H1 (cell line): Measurements from ENCODE around the gene ELMO1. TPM values are rescaled to one million over a fixed set of nuclear protein-coding genes. Genes with fewer than 3 reads are reported as not detected.

Experiments used
- BACH1 ChIP-seq: IDR thresholded peaks from 2 replicates; pipeline ENCODE4 v1.6.1; 2012; ENCODE audit warnings: low read length, improper control_type of control experiment
- CHD7 ChIP-seq: fragments of 300-600 bp; sonication (generic); IDR thresholded peaks from 2 replicates; pipeline ENCODE4 v1.7.1; 2012; ENCODE audit warnings: low read length, moderate library complexity, mild to moderate bottlenecking, inconsistent platforms; ENCODE audit not compliant: insufficient replicate concordance
- PHF8 ChIP-seq: fragments of 200-600 bp; sonication (generic); conservative IDR thresholded peaks from 2 replicates; pipeline ENCODE4 v1.7.1; 2012; ENCODE audit warnings: low read depth, mild to moderate bottlenecking, inconsistent platforms, low read length, moderate library complexity
- POLR2A ChIP-seq, 2 experiments: IDR thresholded peaks; 1 replicate in 1 of 2; 2 replicates in 1 of 2; pipeline ENCODE4 v1.6.1; 2011; ENCODE audit warnings: low read depth in 2 of 2, low read length in 2 of 2, mild to moderate bottlenecking in 2 of 2; ENCODE audit errors: control extremely low read depth in 1 of 2
- RBBP5 ChIP-seq: IDR thresholded peaks from 2 replicates; pipeline ENCODE4 v1.7.1; 2012; ENCODE audit warnings: low read depth, mild to moderate bottlenecking, inconsistent platforms, low read length, moderate library complexity, borderline replicate concordance
- RFX5 ChIP-seq: IDR thresholded peaks from 2 replicates; pipeline ENCODE4 v1.6.1; 2011; ENCODE audit warnings: low read depth, low read length, improper control_type of control experiment, borderline replicate concordance
- SIX5 ChIP-seq: IDR thresholded peaks from 2 replicates; pipeline ENCODE4 v1.6.1; 2011; ENCODE audit warnings: mild to moderate bottlenecking, low read depth, low read length
- TCF12 ChIP-seq: IDR thresholded peaks from 2 replicates; pipeline ENCODE4 v1.6.1; 2011; ENCODE audit warnings: low read depth, mild to moderate bottlenecking, low read length
- polyA plus RNA-seq, 7 experiments: library from polyadenylated mRNA; depleted of rRNA in 3 of 7; stranded (reverse) in 5 of 7; unstranded in 2 of 7; fragments of >200 nt in 5 of 7; fragments of 200-250 nt in 2 of 7; gene quantifications; 1 replicate in 5 of 7; 2 replicates in 1 of 7; 4 replicates in 1 of 7; pipeline versions ENCODE4 v1.2.1 to v1.2.3, GENCODE V29; 2011 to 2013; ENCODE audit warnings: missing spikeins in 2 of 7, mixed read lengths in 2 of 7
- total RNA-seq: library from RNA; stranded (reverse); fragmentation: NEBNext Ultra II Directional; extraction: Animal tissue kit (Norgen Biotek cat#: 25700); gene quantifications from 2 replicates; pipeline ENCODE4 v1.2.1, GENCODE V29; 2021

The ELMO1 gene
- total and polyA plus RNA-seq, 2 of the 8 experiments (the other 6 are each of a cell fraction or from before 2014, with no cell fraction given): 18.4 to 21.0 TPM

GRCh38 chr7:37443627-37444026, 5.0 kb downstream of the ELMO1 start (continued):
- no peak for TF ChIP-seq CHD7
- no peak for TF ChIP-seq PHF8
- TF ChIP-seq SIX5: no peak
- no peak for TF ChIP-seq BACH1
- no peak for TF ChIP-seq RFX5
- TF ChIP-seq RBBP5: no peak
- no peak for TF ChIP-seq TCF12
- no peak for TF ChIP-seq POLR2A (IDR thresholded peaks at IDR 0.05; ENCODE audit: control extremely low read depth in 1 of 2, low read depth in 2 of 2, low read length in 2 of 2)
